Osteoblast (primary cell): ENCODE measurements around the gene TMEM238. TPM values are rescaled to one million over a fixed set of nuclear protein-coding genes. Genes with fewer than 3 reads are reported as not detected.

Experiments
- DNase-seq: peaks from one replicate; pipeline ENCODE4 v3.0.0; 2011; ENCODE audit warnings: low spot score, mixed read lengths; ENCODE audit not compliant: insufficient read length; ENCODE audit errors: missing footprints
- H2AFZ ChIP-seq: 2 replicates; pipeline ENCODE4 v1.6.0; 2011; ENCODE audit warnings: mild to moderate bottlenecking, low read length
- H3K27ac ChIP-seq: 2 replicates; pipeline ENCODE4 v1.5.1; 2011; ENCODE audit warnings: mild to moderate bottlenecking, low read depth, low read length, moderate library complexity
- H3K27me3 ChIP-seq: 2 replicates; pipeline ENCODE4 v1.6.0; 2012; ENCODE audit warnings: mild to moderate bottlenecking, control low read depth, inconsistent platforms, low read length, moderate library complexity; ENCODE audit not compliant: insufficient read depth
- H3K36me3 ChIP-seq: 2 replicates; pipeline ENCODE4 v1.5.1; 2011; ENCODE audit warnings: mild to moderate bottlenecking, low read length, control low read depth, moderate library complexity; ENCODE audit not compliant: insufficient read depth
- H3K4me1 ChIP-seq: 2 replicates; pipeline ENCODE4 v1.5.1; 2011; ENCODE audit warnings: mild to moderate bottlenecking, low read length, control low read depth, moderate library complexity; ENCODE audit not compliant: insufficient read depth
- H3K4me2 ChIP-seq: 2 replicates; pipeline ENCODE4 v1.6.0; 2011; ENCODE audit warnings: mild to moderate bottlenecking, low read length; ENCODE audit not compliant: insufficient read depth
- H3K4me3 ChIP-seq: fragments of 200-600 bp; sonication (generic); 3 replicates; pipeline ENCODE4 v1.5.1; 2012; ENCODE audit warnings: mild to moderate bottlenecking, low read length, inconsistent platforms; ENCODE audit not compliant: insufficient read depth
- H3K79me2 ChIP-seq: 2 replicates; pipeline ENCODE4 v1.6.0; 2012; ENCODE audit warnings: mild to moderate bottlenecking, low read length, control low read depth, inconsistent platforms; ENCODE audit not compliant: insufficient read depth
- H3K9me3 ChIP-seq: 2 replicates; pipeline ENCODE4 v1.5.1; 2011; ENCODE audit warnings: low read depth, low read length, control low read depth
- H4K20me1 ChIP-seq: 2 replicates; pipeline ENCODE4 v1.6.0; 2012; ENCODE audit warnings: mild to moderate bottlenecking, low read length, control low read depth; ENCODE audit not compliant: insufficient read depth
- total RNA-seq: library from RNA; depleted of rRNA; stranded (reverse); fragments of >200 nt; gene quantifications from 2 replicates; pipeline ENCODE4 v1.2.3, GENCODE V29; 2012
- TF ChIP-seq, protein P1 (sequence below): IDR thresholded peaks from 2 replicates; pipeline ENCODE4 v1.5.1; 2011; ENCODE audit warnings: mild to moderate bottlenecking, low read depth, low read length, moderate library complexity; ENCODE audit errors: extremely low read depth

The TMEM238 gene, protein sequence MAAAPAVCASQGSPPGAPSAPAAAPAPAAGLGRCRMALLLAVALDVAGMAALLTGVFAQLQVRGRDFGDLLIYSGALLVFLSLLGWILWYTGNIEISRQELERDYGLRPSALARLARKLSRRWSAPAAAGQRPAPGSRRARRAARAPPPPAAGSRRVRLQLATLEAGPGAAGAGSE
- total RNA-seq = 0.29 TPM in 1 of 2 replicates, not detected in the other

DNA sequence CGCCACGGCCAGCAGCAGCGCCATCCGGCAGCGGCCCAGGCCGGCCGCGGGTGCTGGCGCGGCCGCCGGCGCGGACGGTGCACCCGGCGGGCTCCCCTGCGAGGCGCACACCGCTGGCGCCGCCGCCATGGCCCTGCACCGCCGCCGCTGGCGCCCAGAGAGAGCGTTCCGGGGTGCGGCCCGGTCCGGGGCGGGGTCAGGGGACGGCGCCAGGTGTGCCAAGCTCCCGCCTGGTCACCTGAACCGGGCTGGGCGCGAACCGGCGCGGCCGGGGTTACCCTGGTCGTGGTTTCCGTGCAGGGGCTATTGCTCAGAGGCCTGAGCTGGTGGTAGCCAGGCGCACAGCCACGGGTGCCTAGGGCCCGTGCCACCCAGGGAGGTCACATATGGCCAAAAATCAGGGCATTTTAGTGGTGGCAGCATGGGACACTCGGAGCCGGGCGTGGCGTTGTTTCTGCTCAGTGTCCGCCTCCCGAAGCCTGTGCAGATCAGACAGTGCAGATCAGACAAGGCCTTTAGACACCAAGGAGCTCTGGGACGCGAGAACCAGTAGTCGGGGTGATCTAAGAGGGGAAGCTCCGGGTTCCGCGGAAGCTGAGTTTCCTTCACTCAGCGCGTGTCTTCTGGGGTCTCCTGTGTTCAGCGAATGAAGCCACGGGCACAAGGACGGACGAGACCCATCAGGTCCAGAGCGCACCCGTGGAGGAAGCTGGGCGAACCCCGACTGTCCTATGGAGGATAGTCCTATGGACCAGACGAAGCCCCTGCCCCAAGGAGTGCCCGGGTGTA, at the start of gene TMEM238:
Gene TMEM238, minus strand, starts transcription at position 162 of the 789 bp plus-strand sequence. Its CDS starts 33 bp downstream, at position 129.
- H3K9me3 ChIP-seq = no peaks in the 10 kb centered on the region
- TF ChIP-seq, protein P1, sequence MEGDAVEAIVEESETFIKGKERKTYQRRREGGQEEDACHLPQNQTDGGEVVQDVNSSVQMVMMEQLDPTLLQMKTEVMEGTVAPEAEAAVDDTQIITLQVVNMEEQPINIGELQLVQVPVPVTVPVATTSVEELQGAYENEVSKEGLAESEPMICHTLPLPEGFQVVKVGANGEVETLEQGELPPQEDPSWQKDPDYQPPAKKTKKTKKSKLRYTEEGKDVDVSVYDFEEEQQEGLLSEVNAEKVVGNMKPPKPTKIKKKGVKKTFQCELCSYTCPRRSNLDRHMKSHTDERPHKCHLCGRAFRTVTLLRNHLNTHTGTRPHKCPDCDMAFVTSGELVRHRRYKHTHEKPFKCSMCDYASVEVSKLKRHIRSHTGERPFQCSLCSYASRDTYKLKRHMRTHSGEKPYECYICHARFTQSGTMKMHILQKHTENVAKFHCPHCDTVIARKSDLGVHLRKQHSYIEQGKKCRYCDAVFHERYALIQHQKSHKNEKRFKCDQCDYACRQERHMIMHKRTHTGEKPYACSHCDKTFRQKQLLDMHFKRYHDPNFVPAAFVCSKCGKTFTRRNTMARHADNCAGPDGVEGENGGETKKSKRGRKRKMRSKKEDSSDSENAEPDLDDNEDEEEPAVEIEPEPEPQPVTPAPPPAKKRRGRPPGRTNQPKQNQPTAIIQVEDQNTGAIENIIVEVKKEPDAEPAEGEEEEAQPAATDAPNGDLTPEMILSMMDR = no peak
- peaks cover 27% of the 10 kb centered on the region for H3K36me3 ChIP-seq
- H4K20me1 ChIP-seq = peaks cover 35% of the 10 kb centered on the region
- peak within 1 kb of the TSS; percentile 78 for H2AFZ ChIP-seq
- H3K27me3 ChIP-seq = no peaks in the 10 kb centered on the region
- H3K4me3 ChIP-seq = peak within 1 kb of the TSS; percentile 95
- peaks cover 36% of the 10 kb centered on the region for H3K79me2 ChIP-seq
- DNase-seq = peak; percentile 68
- peak within 1 kb of the TSS; percentile 88 for H3K27ac ChIP-seq
- peaks cover 35% of the 10 kb centered on the region for H3K4me1 ChIP-seq
- H3K4me2 ChIP-seq = peak within 1 kb of the TSS; percentile 97

DNA sequence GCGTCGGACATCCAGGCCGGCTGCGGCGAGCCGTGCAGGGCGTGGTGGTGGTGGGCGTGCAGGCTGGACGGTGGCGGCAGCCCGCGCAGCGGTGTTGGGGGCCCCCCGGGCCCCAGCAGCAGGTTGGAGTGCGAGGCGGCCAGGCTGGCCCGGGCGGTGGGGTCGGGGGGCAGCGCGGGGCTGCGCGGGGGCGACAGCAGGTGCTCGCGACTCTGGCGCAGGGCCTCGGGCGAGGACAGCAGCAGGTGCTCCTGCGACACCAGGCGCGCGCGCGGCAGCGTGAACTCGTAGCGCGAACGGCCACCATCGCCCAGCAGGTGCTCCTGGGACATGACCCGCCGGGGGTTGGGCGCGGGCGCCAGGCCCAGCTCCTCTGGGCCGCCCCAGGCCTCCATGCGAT, 49.2 kb upstream of the TMEM238 start:
- no peak overlapping the region for H3K27ac ChIP-seq

DNA sequence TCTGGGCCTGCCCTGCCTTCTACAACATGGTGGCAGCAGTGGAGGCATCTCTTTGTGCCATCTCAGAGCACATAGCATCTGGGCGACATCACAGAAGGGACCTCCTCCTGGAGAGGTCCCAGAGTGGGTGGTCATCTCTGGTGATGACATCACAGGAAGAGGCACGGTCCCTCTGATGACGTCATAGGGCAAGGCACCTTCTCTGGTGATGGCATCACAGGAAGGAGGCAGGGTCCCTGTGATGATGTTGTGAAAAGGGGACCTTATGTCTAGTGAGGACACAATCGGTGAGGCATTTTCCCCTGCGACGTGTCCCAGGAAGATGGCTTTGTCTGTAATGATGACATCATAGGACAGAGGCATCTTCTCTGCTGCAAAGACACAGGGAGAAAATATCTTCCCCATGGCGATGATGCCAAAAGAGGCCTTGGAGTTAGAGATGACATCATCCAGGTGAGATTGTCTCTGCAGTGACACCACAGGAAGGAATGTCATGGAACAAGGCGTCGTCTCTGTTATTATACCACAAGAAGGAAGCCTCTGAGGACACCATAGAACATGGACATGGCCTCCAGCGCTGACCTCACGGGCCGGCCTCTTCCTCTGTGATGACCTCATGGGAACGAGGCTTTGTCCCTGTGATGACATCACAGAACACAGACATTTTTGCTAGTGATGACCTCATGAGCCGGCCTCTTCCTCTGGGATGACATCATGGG, 48.3 kb upstream of the TMEM238 start:
- Histone ChIP-seq H4K20me1 (no peaks in the 10 kb centered on the region), H3K79me2 (no peaks in the 10 kb centered on the region), H3K9me3 (no peaks in the 10 kb centered on the region), H3K4me3 (no peak overlapping the region), H3K27me3 (peaks cover 12% of the 10 kb centered on the region), H2AFZ (no peak overlapping the region), H3K4me1 (no peaks in the 10 kb centered on the region), H3K36me3 (no peaks in the 10 kb centered on the region), H3K27ac (no peak overlapping the region), H3K4me2 (no peak overlapping the region)
- DNase-seq = peak; percentile 84
- TF ChIP-seq, protein P1 = no peak

More for the DNA sequence above, 49.2 kb upstream of the TMEM238 start:
- TF ChIP-seq, protein P1 = no peak
- Histone ChIP-seq H2AFZ (no peak overlapping the region), H3K36me3 (no peaks in the 10 kb centered on the region), H3K4me1 (no peaks in the 10 kb centered on the region), H3K4me3 (no peak overlapping the region), H4K20me1 (no peaks in the 10 kb centered on the region), H3K79me2 (no peaks in the 10 kb centered on the region), H3K27me3 (peaks cover 12% of the 10 kb centered on the region), H3K4me2 (no peak overlapping the region), H3K9me3 (no peaks in the 10 kb centered on the region)
- DNase-seq = peak; percentile 23

DNA sequence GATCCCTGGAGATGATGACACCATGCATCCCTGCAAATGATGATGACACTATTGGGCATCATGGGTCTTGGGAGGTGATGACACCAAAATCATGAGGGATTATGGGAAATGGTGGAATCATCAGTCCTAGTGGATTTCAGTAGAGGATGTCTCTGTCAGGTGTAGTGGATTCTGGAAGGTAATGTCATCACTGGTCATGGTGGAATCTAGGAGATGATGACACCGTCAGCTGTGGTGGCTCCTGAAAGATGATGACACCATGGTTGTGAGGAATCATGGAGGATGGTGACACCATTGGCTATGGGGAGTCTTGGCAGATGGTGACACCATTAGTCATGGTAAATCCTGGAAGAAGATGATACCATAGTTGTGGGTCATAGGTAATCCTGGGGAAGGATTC, 47.1 kb upstream of the TMEM238 start:
- TF ChIP-seq, protein P1 = no peak
- Histone ChIP-seq H3K9me3 (no peaks in the 10 kb centered on the region), H4K20me1 (no peaks in the 10 kb centered on the region), H3K4me1 (no peaks in the 10 kb centered on the region), H3K27ac (no peak overlapping the region), H3K4me3 (no peak overlapping the region), H2AFZ (no peak overlapping the region), H3K4me2 (no peak overlapping the region), H3K36me3 (no peaks in the 10 kb centered on the region), H3K79me2 (no peaks in the 10 kb centered on the region), H3K27me3 (peaks cover 12% of the 10 kb centered on the region)
- peak; percentile 37 for DNase-seq
